OCI-LY3 (cell line): ENCODE measurements around the gene PHF14.

Experiments
- H2AFZ ChIP-seq: fragments of 200-600, 300-600 bp; shearing (Covaris generic); 2 replicates; pipeline ENCODE4 v1.6.0; 2014; ENCODE audit warnings: antibody characterized with exemption, low read depth, low read length
- H3K27ac ChIP-seq: fragments of 200-600, 300-600 bp; sonication (generic); 2 replicates; pipeline ENCODE4 v1.5.1; 2014; ENCODE audit warnings: mild to moderate bottlenecking, low read length, moderate library complexity, mixed read lengths
- H3K27me3 ChIP-seq: fragments of 200-600, 300-600 bp; sonication (generic); 2 replicates; pipeline ENCODE4 v1.6.1; 2014; ENCODE audit warnings: low read depth, low read length, mixed read lengths
- H3K36me3 ChIP-seq: fragments of 200-600, 300-600 bp; sonication (generic); replicated peaks from 2 replicates; pipeline ENCODE3; 2014; ENCODE audit warnings: low read depth, low read length, mixed read lengths
- H3K4me1 ChIP-seq: fragments of 300-600, 200-600 bp; sonication (generic); 2 replicates; pipeline ENCODE4 v1.6.1; 2014; ENCODE audit warnings: low read length, mixed read lengths
- H3K4me2 ChIP-seq: fragments of 200-600, 300-600 bp; sonication (generic); 2 replicates; pipeline ENCODE4 v1.6.1; 2014; ENCODE audit warnings: low read length, mixed read lengths
- H3K4me3 ChIP-seq: fragments of 300-600, 200-600 bp; sonication (generic); 2 replicates; pipeline ENCODE4 v1.5.1; 2014; ENCODE audit warnings: antibody characterized with exemption, mild to moderate bottlenecking, low read length, moderate library complexity
- H3K79me2 ChIP-seq: fragments of 300-600, 200-600 bp; shearing (Covaris generic); 2 replicates; pipeline ENCODE4 v1.6.1; 2014; ENCODE audit warnings: mild to moderate bottlenecking, low read length, mixed read lengths
- H3K9ac ChIP-seq: fragments of 300-600, 200-600 bp; shearing (Covaris generic); 2 replicates; pipeline ENCODE4 v1.6.0; 2014; ENCODE audit warnings: mild to moderate bottlenecking, low read length, moderate library complexity
- H3K9me3 ChIP-seq: fragments of 200-600, 300-600 bp; shearing (Covaris generic); 2 replicates; pipeline ENCODE4 v1.6.1; 2014; ENCODE audit warnings: low read length, mixed read lengths; ENCODE audit not compliant: insufficient read depth
- H4K20me1 ChIP-seq: fragments of 200-600, 300-600 bp; sonication (generic); 2 replicates; pipeline ENCODE4 v1.6.1; 2016; ENCODE audit warnings: low read length, mixed read lengths; ENCODE audit not compliant: insufficient read depth
- CTCF ChIP-seq: fragments of 200-600, 300-600 bp; sonication (generic); IDR thresholded peaks from 2 replicates; pipeline ENCODE4 v1.5.1; 2014; ENCODE audit warnings: antibody characterized with exemption, low read length, low read depth
- EZH2phosphoT487 ChIP-seq: fragments of 200-600 bp; shearing (Covaris generic); IDR thresholded peaks from 2 replicates; pipeline ENCODE4 v1.6.1; 2018; ENCODE audit warnings: antibody characterized with exemption, mixed run types, low read depth

PHF14 gene

GRCh38 chr7:11083214-11083568 lies 109.5 kb downstream of the PHF14 start:
- no peak overlapping the region for H3K4me3 ChIP-seq
- H3K27me3 ChIP-seq = no peaks in the 10 kb centered on the region
- H3K9ac ChIP-seq = no peak overlapping the region
- peaks cover 3% of the 10 kb centered on the region for H3K4me1 ChIP-seq
- no peak for TF ChIP-seq CTCF
- no peak for TF ChIP-seq EZH2phosphoT487
- peaks cover 3% of the 10 kb centered on the region for H3K36me3 ChIP-seq
- no peak overlapping the region for H3K4me2 ChIP-seq
- H3K27ac ChIP-seq = no peak overlapping the region
- H3K9me3 ChIP-seq = no peaks in the 10 kb centered on the region
- no peak overlapping the region for H2AFZ ChIP-seq
- H3K79me2 ChIP-seq = no peaks in the 10 kb centered on the region
- no peaks in the 10 kb centered on the region for H4K20me1 ChIP-seq

DNA sequence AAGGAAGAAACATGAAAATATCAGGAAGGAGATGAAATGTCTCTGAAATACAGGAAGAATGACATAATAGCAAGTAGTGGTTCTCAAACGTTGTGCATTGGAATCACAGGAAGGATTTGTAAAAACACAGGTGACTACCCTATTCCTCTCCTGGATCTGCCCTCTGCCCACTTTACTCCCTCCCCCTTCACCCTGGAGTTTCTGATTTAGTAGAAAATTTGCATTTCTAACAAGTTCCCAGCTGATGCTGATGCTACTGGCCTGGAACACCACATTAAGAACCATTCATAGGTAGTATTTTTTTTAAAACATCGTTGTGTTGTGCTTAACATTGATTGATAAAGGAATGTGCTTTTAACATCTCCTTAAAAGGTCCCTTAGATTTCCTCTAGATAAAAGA lies 130.9 kb downstream of the PHF14 start:
- Histone ChIP-seq H3K4me2 (0 out of 2 replicates have a peak overlapping the region, but pooled peaks have one; percentile 1), H3K9me3 (no peaks in the 10 kb centered on the region), H3K36me3 (peaks cover 2% of the 10 kb centered on the region), H3K27me3 (no peaks in the 10 kb centered on the region), H3K4me1 (peaks cover 8% of the 10 kb centered on the region), H3K79me2 (no peaks in the 10 kb centered on the region), H3K4me3 (no peak overlapping the region), H3K27ac (no peak overlapping the region), H3K9ac (no peak overlapping the region), H2AFZ (no peak overlapping the region), H4K20me1 (no peaks in the 10 kb centered on the region)
- TF ChIP-seq EZH2phosphoT487 = no peak
- TF ChIP-seq CTCF = no peak

GRCh38 chr7:11109659-11110058 lies 136.0 kb downstream of the PHF14 start:
- no peak overlapping the region for H3K4me3 ChIP-seq
- no peak overlapping the region for H3K4me2 ChIP-seq
- H4K20me1 ChIP-seq = no peaks in the 10 kb centered on the region
- no peak for TF ChIP-seq EZH2phosphoT487
- TF ChIP-seq CTCF = no peak
- H3K27me3 ChIP-seq = no peaks in the 10 kb centered on the region
- no peak overlapping the region for H3K27ac ChIP-seq
- peaks cover 2% of the 10 kb centered on the region for H3K4me1 ChIP-seq
- H2AFZ ChIP-seq = no peak overlapping the region
- H3K36me3 ChIP-seq = peaks cover 2% of the 10 kb centered on the region
- H3K9me3 ChIP-seq = no peaks in the 10 kb centered on the region
- no peak overlapping the region for H3K9ac ChIP-seq
- no peaks in the 10 kb centered on the region for H3K79me2 ChIP-seq

DNA sequence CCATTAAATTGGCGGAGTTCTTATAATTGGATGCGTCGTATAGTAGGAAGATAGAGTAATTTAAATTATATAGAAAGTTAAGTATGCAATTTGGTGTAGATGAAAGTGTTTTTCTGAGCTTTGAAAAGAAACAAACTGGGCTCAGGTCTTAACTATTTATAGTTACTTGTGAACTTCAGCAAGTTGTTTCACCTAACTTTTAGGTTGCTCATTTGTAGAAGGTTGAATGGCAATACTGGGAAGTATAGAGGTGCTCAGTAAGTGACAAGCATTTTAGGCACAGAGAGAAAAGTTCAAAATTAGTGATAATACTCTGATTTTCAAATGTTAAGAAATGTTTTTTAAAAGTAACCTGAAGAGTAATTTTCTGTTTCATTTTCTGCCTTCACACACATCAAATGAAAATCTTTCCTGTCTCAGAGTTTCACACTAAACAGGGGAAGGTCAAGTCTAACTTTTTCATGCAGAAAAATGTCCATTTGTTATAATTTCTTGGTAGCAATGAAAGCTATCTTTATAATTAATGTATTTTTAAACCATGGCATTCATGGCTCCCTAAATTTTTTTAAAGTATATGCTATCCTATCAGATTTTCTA lies 146.5 kb downstream of the PHF14 start:
- TF ChIP-seq EZH2phosphoT487 = no peak
- TF ChIP-seq CTCF = no peak
- no peak overlapping the region for H3K27ac ChIP-seq

More for the DNA sequence above, 146.5 kb downstream of the PHF14 start:
- H3K79me2 ChIP-seq = no peaks in the 10 kb centered on the region
- H3K4me1 ChIP-seq = no peaks in the 10 kb centered on the region
- peaks cover 7% of the 10 kb centered on the region for H3K36me3 ChIP-seq
- H3K27me3 ChIP-seq = no peaks in the 10 kb centered on the region
- H4K20me1 ChIP-seq = no peaks in the 10 kb centered on the region
- no peak overlapping the region for H3K4me2 ChIP-seq
- H3K9me3 ChIP-seq = no peaks in the 10 kb centered on the region
- H3K4me3 ChIP-seq = no peak overlapping the region
- H2AFZ ChIP-seq = no peak overlapping the region
- no peak overlapping the region for H3K9ac ChIP-seq
